GM10248 (cell line): ENCODE results near the gene U2AF1L4.

Experiments
- CTCF ChIA-PET: fragments of 300-600 bp; sonication (Branson Sonifier 250); formaldehyde crosslinking; extraction: SDS; loops from one replicate; lab custom pipeline; 2021; ENCODE audit warnings: antibody characterized with exemption; lab: Yijun Ruan, JAX
- POLR2A ChIA-PET: fragments of 350-650 bp; sonication (Branson Sonifier 250); formaldehyde crosslinking; extraction: SDS; loops from one replicate; lab custom pipeline; 2020; ENCODE audit warnings: antibody characterized with exemption; lab: Yijun Ruan, JAX
- DNase-seq: peaks from one replicate; pipeline ENCODE4 v3.0.0; 2012; ENCODE audit errors: extremely low spot score
- TF ChIP-seq, protein P1 (sequence below): IDR thresholded peaks from 2 replicates; pipeline ENCODE4 v1.5.1; 2012; ENCODE audit warnings: mild to moderate bottlenecking, low read depth; ENCODE audit errors: extremely low read depth, missing control alignments, control extremely low read depth

The U2AF1L4 gene

GRCh38 chr19:35712567-35713505 lies 32.4 kb downstream of the U2AF1L4 start:
- peak; percentile 83 for DNase-seq
- TF ChIP-seq, protein P1, sequence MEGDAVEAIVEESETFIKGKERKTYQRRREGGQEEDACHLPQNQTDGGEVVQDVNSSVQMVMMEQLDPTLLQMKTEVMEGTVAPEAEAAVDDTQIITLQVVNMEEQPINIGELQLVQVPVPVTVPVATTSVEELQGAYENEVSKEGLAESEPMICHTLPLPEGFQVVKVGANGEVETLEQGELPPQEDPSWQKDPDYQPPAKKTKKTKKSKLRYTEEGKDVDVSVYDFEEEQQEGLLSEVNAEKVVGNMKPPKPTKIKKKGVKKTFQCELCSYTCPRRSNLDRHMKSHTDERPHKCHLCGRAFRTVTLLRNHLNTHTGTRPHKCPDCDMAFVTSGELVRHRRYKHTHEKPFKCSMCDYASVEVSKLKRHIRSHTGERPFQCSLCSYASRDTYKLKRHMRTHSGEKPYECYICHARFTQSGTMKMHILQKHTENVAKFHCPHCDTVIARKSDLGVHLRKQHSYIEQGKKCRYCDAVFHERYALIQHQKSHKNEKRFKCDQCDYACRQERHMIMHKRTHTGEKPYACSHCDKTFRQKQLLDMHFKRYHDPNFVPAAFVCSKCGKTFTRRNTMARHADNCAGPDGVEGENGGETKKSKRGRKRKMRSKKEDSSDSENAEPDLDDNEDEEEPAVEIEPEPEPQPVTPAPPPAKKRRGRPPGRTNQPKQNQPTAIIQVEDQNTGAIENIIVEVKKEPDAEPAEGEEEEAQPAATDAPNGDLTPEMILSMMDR = no peak
- CTCF ChIA-PET = interaction anchor here (2.1 to 6.0 kb wide), 3 partner anchors 13 to 218 kb away, joined by 6 to 184 read pairs (median 23); partner anchors contain the start of gene ZBTB32
- POLR2A ChIA-PET = interaction anchor here (0.7 to 5.0 kb wide), 9 partner anchors 10 to 40 kb away, joined by 3 to 42 read pairs (median 3); partner anchors contain the start of gene LIN37

- ChIA-PET POLR2A (interaction anchor here (0.5 to 5.0 kb wide), 5 partner anchors 9 to 43 kb away, joined by 3 to 42 read pairs (median 8); partner anchors contain the start of gene LIN37), CTCF (interaction anchor here (0.7 to 6.0 kb wide), 8 partner anchors 11 to 220 kb away, joined by 3 to 184 read pairs (median 4); partner anchors contain the start of genes LIN37, U2AF1L4 and ZBTB32)
- DNase-seq = peak; percentile 68
- TF ChIP-seq, protein P1 = no peak
These were observed 34.2 kb downstream of the U2AF1L4 start for GRCh38 chr19:35710784-35711723.

- CTCF ChIA-PET = interaction anchor here (1.2 kb wide), 1 partner anchor 13 kb away, joined by 9 read pairs; no protein-coding TSS in a partner anchor
- TF ChIP-seq, protein P1 = no peak
- DNase-seq = no peak
- POLR2A ChIA-PET = interaction anchor here (0.5 kb wide), 1 partner anchor 40 kb away, joined by 3 read pairs; no protein-coding TSS in a partner anchor
These were observed 36.8 kb downstream of the U2AF1L4 start for GRCh38 chr19:35708391-35708790.

GRCh38 chr19:35704218-35704617 lies 41.0 kb downstream of the U2AF1L4 start, which contains the start of gene ZBTB32:
Gene ZBTB32, plus strand, starts transcription at chr19:35704558. Its CDS starts 10,069 bp downstream, at chr19:35714627.
- DNase-seq = no peak
- POLR2A ChIA-PET = no interaction called here
- CTCF ChIA-PET = interaction anchor here (1.2 to 11.4 kb wide), 2 partner anchors 9 to 10 kb away, joined by 3 to 184 read pairs; no protein-coding TSS in a partner anchor
- TF ChIP-seq, protein P1 = no peak

DNA sequence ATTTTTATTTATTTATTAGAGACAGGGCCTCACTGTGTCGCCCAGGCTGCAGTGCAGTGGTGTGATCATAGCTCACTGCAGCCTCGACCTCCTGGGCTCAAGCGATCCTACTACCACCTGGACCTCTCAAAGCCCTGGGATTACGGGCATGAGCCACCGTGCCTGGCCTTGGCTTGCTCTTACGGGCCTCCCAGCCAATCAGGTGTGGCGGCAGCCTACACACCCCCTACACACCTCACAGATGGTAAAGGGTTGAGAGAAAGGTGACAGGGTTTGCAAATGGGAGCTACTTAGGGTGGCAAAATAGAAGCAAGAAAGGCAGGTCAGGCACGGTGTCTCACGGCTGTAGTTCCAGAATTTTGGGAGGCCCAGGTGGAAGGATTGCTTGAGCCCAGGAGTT lies 41.9 kb downstream of the U2AF1L4 start:
- DNase-seq = no peak
- TF ChIP-seq, protein P1 = no peak
- POLR2A ChIA-PET = interaction anchor here (0.7 to 3.0 kb wide), 4 partner anchors 9 to 165 kb away, joined by 3 to 42 read pairs (median 8); partner anchors contain the start of genes APLP1 and LIN37
- CTCF ChIA-PET = interaction anchor here (1.1 to 11.4 kb wide), 5 partner anchors 9 to 228 kb away, joined by 3 to 184 read pairs (median 8); partner anchors contain the start of gene LIN37
